HG03442 (cell line): Measurements from ENCODE around the gene TNXB.
"Not testable (repeated sequence)": the region's sequence is repeated elsewhere in the genome, so short reads cannot be mapped to it uniquely, and the experiment has no call there.

Experiments used
- ATAC-seq: cut with Tn5 transposase; IDR thresholded peaks from one replicate; pipeline ENCODE4 v1.9.1; 2021; ENCODE audit warnings: mild to moderate bottlenecking, moderate library complexity; ENCODE audit not compliant: unreplicated experiment

The TNXB gene

DNA sequence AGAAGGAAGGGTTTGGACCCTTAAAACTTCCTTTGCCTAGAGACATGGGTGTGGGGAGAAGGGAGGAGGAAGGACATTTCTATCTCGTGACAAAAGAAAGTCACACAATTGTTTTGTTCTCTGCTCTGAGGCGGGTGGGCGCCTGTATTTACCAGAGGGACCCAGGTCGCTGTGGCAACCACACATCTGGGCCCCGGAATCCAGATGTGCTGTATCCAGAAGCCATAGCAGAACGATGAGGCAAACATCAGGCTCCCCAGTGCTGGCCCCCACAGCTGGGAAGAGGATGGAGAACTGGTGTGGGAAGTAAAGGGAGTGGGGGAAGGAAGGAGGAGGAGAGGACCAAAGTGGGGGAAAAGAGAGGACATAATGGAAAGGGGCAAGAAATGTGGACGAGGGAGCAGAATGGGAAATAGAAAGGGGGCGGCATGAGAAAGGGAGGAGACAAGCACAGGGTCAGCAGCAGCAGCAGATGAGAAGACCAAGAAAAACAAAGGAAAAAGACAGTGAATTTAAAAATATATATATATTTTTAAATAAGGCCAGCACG, 3.4 kb upstream of the TNXB start:
- ATAC-seq, result no peak

DNA sequence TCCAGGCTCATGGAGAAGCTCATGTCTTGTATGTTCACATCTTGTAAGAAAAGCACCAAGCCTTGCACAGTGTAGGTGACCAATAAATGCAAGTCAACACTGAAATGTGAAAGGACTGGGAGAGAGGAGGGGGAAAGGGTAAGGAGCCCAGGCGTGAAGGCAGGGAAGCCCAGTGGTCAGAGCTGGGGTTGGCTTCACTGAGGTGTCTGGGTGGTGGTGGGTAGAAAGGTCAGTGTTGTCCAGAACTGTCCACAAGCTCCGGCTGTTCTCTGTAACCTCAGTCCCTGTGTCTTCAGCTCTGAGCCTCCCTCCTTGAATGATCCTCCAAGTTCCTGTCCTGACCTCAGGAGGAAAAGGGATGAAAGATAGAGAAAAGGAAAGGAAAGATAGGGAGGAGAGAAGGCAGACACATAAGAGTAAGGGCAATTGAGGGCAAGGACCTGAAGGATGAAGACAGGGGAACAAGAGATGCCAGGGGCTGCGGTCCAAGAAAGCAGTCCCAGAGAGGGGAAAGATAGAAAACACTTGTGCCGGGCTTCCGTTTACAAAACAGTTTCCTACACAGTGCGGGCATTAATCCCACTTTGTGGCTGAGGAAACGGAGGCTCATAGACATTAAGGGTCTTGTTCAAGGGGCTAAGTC, 2.4 kb upstream of the TNXB start:
- ATAC-seq, result no peak

DNA sequence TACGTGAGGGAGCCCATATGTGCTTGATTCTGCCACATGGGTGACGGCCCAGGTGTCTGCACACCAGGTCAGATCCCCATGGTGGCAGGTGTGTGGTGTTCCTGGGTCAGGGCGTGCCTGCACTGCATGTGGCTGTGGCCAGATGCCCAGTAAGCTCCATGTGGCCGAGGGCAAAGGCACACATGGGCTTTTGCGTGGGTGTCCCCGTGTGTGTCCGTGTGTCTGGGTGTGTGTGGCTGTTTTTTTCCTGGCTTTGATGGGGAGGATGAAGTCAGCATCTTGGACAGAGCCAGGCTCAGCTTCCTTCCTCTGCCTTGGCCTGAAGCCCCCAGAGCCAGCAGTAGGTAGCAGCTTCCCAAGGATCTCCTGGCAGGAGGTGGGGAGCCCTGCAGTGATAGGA, 1.5 kb upstream of the TNXB start:
- ATAC-seq, result no peak

DNA sequence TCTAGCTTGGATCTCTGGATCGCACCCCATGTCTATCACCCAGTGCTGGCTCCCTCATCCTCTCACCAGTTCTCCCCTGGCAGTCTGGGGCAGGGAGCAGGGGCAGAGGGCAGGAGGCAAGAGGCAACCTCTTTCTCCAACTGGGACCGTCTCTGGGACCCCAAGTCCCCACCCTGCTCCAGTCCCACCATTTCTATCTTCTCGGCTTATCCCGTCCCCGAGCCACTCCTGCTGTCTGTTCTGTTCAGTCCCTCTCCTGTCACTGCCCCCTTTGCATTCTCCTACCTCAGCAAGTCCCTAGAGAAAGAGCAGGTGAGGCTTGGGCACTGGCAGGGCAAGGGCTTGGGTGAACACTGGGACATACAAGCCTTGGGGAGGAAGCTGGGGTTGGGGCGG, 625 bp upstream of the TNXB start:
- no peak for ATAC-seq

DNA sequence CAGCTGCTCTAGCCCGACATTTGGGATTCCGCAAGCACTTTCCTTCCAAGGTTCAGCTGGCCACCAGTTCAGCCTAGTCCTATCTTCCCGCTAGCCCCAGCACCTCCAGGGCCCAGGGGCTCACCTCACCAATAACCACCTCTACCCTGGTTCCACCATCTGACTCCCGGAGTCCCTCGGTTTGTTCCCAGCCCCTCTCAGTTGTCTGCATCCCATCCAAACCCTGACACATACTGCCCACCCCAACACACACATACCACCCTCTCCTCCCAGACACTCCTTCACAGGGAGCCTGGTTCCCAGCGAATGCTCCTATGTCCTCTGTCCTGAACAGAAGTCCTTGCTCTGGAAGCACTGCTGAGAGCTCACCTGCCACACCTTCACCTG, 418 bp downstream of the TNXB start:
- no peak for ATAC-seq

DNA sequence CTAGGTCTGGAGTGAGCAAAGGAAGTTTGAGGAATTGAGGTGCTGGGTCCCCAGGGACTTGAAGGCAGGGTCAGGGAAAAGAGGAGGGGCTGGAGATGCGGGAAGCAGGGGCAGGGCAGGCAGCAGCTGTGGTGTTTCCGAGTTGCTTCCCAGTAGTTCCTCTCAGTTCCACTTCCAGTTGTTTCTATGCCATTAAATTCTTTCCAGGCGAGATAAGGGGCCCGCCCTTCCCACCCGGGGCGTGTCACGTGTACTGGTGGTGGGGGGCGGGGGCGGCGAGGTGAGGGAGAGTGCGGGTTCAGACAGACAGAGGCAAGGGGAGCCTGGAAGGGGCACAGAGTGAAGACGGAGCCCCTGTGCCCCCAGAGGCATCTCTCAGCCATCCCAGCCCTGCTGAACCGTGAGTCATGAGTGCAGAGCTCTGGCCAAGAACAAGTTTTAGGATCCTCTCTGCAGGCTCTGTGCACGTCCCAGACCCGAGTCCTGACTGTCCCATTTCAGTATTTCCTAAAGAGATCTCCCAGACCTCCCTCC, 977 bp downstream of the TNXB start:
- ATAC-seq, result no peak

DNA sequence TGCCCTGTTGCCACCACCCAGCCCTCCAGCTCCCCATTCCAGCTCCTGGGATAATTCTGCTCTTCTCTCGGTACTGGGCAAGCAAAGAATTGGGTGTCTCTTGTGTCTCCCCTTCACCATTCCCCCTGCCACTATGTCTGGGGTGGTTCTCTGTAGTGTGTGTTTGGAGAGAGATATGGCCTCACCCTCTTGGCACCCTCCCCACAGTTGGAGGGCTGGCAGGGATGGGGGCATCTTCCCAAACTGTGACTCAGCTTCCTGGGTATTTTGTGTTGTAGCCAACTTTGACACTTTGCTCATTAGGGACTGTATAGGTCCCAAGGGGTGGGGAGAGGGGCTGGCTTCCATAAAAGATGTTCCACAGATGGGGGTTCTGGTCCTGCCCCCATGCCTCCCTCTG, 1.7 kb downstream of the TNXB start:
- no peak for ATAC-seq

DNA sequence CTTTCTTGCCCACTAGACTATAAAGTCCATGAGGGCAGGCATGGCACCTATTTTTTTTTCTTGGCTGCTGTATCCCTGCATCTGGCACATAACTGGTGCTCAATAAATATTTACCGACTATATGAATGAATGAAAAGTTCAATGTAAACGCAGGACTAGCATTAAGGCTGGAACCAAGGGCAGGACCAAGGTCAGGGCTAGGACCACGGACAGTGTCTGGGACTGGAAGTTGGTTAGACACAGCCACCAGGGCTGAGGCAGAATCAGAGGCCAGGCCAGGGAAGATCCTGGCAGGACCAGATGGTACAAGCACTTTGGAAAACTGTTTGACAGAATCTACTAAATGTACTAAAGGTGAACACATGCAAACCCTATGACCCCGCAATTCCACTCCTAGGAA, 3.7 kb downstream of the TNXB start:
- ATAC-seq, result no peak

DNA sequence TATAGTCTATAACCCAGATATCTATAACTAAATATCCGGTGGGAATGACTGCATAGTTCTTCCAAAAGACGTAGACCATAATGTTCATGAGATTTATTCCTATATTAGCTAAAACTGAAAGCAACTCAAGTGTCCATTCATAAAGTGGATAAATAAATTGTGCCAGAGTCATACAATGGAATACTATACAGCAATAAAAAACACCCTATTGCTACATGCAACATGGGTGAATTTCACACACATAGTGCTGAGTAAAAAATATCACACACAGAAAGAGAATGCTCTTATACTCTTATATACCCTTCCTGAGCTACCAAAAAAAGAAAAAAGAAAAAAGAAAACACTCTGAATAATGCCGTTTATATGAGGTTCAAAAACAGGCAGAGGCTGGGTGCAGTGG, 6.9 kb downstream of the TNXB start:
- ATAC-seq, result no peak

DNA sequence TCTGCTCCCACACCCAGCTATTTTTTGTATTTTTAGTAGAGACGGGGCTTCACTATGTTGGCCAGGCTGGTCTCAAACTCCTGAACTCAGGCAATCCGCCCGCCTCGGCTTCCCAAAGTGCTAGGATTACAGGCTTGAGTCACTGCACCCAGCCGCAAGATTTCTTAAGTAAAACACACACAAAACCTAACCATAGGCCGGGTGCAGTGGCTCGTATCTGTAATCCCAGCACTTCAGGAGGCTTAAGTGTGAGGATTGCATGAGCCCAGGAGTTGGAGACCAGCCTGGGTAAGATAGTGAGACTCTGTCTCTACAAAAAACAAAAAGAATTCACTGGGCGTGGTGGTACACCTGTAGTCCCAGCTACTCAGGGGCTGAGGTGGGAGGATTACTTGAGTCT, 8.9 kb downstream of the TNXB start:
- ATAC-seq, result not testable (repeated sequence)

DNA sequence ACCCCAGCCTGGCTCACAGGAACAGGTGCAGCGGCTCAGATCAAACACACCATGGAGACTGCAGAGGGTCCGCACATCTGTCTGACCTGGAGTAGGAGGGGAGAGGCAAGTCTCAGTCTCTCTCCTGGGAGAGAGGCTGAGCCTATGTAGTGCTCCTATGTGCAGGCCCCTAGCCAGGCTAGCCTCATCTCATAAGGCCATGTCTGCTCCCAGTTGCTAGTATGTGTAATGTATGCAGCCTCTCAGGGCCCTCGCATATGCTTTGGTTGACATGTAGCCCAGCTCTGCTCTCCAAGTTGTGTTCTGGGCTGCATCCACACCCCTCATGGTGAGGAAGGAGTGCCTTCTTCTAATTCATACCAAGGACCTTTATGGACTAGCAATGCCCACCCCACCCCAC, 11.8 kb downstream of the TNXB start:
- no peak for ATAC-seq

DNA sequence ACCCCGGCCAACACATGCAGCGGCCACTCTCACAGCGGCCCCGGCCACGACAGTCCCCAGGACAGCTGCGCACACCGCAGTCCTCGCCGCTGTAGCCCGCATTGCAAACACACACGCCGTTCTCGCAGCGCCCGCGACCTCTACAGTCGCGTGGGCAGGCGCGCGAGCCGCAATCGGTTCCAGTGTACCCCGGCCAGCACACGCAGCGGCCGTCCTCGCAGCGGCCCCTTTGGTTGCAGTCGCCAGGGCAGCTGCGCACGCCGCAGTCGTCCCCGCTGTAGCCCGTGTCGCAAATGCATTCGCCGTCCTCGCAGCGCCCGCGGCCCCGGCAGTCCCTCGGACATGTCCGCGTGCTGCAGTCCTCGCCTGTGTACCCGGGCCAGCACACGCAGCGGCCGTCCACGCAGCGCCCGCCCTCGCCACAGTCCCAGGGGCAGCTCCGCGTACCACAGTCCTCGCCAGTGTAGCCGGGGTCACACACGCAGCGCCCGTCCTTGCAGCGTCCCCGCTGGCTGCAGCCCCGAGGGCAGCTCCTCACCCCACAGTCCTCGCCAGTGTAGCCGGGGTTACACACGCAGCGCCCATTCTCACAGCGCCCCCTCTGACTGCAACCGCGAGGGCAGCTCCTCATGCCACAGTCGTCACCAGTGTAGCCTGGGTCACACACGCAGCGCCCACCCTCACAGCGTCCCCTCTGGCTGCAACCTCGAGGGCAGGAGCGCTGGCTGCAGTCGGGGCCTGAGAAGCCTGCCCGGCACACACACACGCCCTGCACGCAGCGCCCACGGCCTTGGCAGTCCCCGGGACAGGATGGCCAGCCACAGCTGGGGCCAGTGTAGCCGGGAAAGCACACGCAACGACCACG, 12.5 kb downstream of the TNXB start:
- no peak for ATAC-seq

DNA sequence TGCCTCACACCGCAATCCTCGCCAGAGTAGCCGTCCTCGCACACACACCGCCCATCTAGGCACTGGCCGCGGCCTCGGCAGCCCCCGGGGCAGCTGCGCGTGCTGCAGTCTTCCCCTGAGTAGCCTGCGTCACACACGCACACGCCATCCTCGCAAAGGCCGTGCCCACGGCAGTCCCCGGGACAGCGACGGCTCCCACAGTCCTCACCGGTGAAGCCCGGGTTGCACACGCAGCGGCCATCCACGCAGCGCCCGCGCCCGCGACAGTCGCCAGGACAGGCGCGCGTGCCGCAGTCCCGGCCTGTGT, 13.1 kb downstream of the TNXB start:
- ATAC-seq, result no peak

DNA sequence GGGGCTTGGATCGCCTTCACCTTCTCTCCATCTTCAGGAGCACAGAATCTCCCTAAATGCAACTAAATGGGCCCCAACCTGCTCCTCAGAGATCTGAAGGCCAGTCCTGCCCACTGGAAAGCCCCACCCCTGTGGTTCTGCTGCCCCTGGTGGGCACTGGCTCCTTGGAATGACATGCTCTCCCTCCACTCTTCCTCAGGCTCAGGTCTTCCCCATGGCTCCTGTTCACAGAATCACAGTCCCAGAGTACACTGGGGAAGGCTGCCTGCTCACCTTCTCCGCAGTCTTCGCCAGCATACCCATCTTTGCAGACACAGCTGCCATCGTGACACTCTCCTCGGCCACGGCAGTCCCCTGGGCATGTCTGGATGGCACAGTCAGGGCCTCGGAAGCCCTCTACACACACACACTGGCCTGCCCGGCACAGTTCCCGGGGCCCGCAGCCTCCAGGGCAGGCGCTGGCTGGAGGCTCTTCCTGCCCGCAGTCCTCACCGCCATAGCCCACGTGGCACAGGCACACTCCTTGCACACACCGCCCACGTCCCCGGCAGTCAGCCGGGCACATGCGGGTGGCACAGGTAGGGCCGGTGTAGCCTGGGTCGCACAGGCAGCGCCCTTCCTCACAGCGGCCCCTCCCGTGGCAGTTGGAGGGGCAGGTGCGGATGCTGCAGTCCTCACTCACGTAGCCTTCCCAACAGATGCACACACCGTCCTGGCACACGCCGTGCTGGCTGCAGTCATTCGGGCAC, 13.6 kb downstream of the TNXB start:
- no peak for ATAC-seq

DNA sequence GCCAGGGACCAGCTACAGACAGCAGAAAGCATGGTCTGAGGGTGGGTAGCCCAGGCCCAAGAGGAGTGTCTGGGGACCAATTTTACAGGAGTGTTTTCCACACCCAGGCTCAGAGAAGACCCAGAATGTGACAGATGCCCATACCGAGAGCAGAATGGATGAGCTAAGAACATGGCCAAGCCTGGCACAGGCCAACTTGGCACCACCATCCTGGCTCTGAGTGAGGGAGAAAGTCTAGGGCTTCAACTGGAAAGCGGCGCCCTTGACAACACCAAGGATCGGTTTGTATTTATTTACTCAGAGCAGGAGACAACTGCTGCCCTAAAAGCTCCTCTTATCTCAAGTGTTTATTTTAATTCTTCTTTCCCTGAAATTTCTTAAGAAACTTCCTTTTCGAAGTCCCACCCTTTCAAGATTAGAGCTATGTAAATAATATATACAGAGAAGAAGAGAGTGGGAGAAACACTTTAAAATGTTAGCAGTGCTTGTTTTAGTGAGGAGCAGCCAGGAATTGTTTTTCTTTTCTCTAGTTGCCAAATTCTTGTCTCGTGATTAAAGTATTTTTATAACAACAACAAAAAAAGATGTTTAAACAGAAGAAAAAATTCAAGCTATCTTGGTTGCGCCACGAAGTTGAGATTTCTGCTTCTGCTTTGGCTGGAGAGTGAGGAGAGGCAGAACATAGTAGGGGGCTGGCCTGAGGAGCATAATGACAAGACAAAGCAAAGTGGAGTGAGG, 16.2 kb downstream of the TNXB start:
- no peak for ATAC-seq

DNA sequence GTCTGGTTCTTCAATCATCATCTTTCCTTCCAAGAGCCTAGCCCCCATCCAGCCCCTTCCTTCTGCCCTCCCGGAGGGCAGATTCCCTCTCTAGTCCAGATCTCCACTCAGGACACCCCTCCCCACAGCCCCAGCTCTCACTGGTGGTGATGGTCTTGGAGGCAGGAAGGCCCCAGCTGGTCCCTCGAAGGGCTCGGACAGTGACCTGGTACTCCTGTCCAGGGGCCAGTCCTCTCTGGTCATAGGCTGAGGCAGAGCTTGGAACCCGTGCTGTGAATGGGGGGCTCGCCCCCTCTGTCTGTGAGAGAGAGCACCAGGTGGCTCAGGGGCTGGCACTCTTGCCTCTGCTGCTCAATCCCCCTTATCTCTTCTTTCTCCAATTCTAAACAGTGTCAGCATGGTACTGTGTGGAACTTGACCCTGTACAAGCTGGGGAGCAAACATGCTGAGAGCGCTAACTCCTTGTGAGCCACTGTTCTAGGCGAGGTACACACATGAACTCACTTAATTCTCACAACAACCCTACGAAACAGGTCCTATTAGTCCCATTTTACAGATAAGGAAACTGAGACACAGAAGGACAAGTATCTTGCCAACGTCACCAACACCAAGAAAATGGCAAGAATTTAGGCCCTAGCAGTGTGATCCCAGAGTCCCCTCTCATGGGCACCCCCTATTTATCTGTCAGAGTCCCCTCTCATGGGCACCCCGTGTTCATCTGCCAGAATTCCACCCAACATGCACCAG, 19.9 kb downstream of the TNXB start:
- no peak for ATAC-seq

DNA sequence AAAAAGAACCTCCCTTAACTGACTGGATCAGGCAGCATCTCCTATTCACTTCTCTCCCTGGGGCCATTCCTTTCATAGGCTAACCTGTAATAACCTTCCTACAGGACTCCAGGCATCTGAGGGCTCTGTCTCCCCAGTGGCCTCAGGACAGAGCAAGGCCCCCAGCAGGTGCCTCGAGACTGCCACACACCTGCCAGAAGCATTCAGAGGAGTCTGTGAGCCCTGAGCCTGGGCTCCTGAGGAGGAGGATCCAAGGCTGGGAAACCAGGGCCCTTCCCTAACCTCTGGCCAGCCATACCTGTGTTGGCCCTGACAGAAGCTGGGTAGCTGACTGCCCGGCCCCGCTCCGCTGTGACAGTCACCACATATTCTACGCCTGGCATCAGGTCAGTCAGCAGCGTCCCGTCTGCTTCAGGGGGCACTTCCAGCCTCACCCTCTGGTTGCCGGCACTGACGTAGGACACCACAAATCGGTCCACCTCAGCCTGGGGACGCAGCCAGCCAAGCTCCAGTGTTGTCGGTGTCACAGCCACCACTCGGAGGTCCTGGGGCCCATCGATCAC, 20.6 kb downstream of the TNXB start:
- no peak for ATAC-seq

DNA sequence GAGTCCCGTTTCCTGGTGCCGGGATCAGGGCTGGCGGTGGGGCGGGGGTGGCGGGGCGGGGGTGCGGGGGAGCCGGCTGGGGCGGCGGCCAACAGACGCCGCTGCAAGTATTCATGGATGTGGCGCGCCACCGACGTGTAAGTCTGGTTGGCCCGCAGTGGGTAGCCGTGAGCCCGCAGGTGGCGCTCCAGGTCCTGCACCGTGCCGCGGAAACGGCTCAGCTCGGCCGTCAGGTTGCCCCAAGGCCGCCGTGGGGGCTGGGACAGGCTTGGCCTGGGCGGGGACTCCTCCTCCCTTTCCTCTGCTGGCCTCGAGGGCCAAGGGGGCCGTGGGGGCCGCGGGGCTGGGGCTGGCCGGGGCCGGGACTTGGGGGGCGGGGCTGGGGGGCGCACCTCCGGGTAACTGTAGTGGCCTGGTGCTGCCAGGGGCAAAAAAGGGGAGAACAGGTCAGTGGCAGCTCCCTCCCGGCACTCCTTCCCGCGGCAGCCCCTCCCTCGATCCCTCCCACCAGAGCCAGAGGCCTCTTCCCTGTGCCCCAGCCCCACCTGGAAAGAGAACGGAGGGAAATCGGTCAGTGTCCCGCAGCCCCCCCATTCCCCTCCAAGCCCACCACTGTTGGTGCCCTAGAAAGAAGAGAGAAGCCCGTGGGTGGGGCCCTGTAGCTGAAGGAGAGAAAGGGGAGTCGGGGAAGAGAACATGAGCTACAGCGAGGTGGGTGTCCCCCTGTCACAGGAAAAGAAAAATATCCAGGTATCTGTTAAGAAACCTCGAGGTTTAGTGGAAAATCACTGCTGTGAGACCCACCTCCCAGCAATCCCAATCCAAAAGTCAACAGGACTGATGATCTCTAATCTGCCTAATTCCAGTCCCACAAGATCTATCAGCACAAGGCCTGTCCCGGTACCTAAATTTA, 21.3 kb downstream of the TNXB start:
- ATAC-seq, result no peak
